Aorta (tissue), 4 donors: Measurements from ENCODE around the gene PAX8. TPM values are rescaled to one million over a fixed set of nuclear protein-coding genes. Genes with fewer than 3 reads are reported as not detected.

Experiments
- polyA plus RNA-seq, 2 donors: library from polyadenylated mRNA; stranded (reverse); fragments of 200-250 nt; gene quantifications; one replicate each; pipeline ENCODE4 v1.2.3, GENCODE V29; 2013
- total RNA-seq, 2 donors: library from RNA; stranded (reverse); fragmentation: NEBNext Ultra II Directional; extraction: Animal tissue kit (Norgen Biotek cat#: 25700); gene quantifications; one replicate each; pipeline ENCODE4 v1.2.1, GENCODE V29; 2021
- donor health status: healthy with polysubstance abuse.
- donor health status: Bipolar disorder and iron deficiency.
- donor health status: DM: no; HTN: no; CAD: no.
- donor health status: DM: yes; HTN: yes; CAD: no.

Gene PAX8
- total and polyA plus RNA-seq, 4 donors = 0.45 to 1.00 (median 0.87) TPM; not detected in 1

Other genes with a start within 250 kb of the PAX8 start
- gene IL36B, start 226.1 kb downstream of the PAX8 start, total RNA-seq = not detected
- gene IL36B, start 226.1 kb downstream of the PAX8 start, polyA plus RNA-seq = not detected
- not detected for gene IL36RN, start 219.7 kb downstream of the PAX8 start, total RNA-seq
- gene IL36RN, start 219.7 kb downstream of the PAX8 start, polyA plus RNA-seq = not detected
- not detected for gene IL1F10, start 211.0 kb downstream of the PAX8 start, total RNA-seq
- gene IL1F10, start 211.0 kb downstream of the PAX8 start, polyA plus RNA-seq = not detected
- gene IL1RN, start 151.3 kb downstream of the PAX8 start, total RNA-seq = 1 to 10 TPM; 6.0 to 7.1 TPM
- 10 to 100 TPM in 1 of 2 donors, under 1 TPM in 1; 0.74 to 11.6 TPM for gene IL1RN, start 151.3 kb downstream of the PAX8 start, polyA plus RNA-seq
- 10 to 100 TPM in 1 of 2 donors, 1 to 10 TPM in 1; 9.5 to 17.8 TPM for gene PSD4, start 105.0 kb downstream of the PAX8 start, total RNA-seq
- gene PSD4, start 105.0 kb downstream of the PAX8 start, polyA plus RNA-seq = 1 to 10 TPM in 1 of 2 donors, under 1 TPM in 1; 0.79 to 3.5 TPM
- gene ZNG1B, start 158.8 kb upstream of the PAX8 start, total RNA-seq = 10 to 100 TPM; 29.1 to 35.3 TPM
- gene ZNG1B, start 158.8 kb upstream of the PAX8 start, polyA plus RNA-seq = 10 to 100 TPM; 28.6 to 43.1 TPM
- under 1 TPM; 0.16 to 0.27 TPM for gene FOXD4L1, start 219.7 kb upstream of the PAX8 start, total RNA-seq
- gene FOXD4L1, start 219.7 kb upstream of the PAX8 start, polyA plus RNA-seq = under 1 TPM in 1 of 2 donors, not detected in 1; 0.10 TPM